ENCODE results near the gene WASL.

GRCh38 chr7:123752534-123752933, 3.7 kb upstream of the WASL start:
- no peak for TF ChIP-seq CTCF (IDR thresholded peaks at IDR 0.05)
- TF ChIP-seq POLR2A (IDR thresholded peaks at IDR 0.05) = no peak

Data from testis (tissue), 2 donors.